ENCODE results near the gene NSG1. TPM values are rescaled to one million over a fixed set of nuclear protein-coding genes. Genes with fewer than 3 reads are reported as not detected.
A peak's percentile ranks its signal among the peaks of the same experiment; 100 is the strongest.

The NSG1 gene
- polyA plus RNA-seq, 2 of the 4 experiments (the other 2 are of a cell fraction): 0.26 to 0.34 TPM

- no peak for TF ChIP-seq BCL3 (IDR thresholded peaks at IDR 0.05)
These were observed 3.8 kb downstream of the NSG1 start (continued) for GRCh38 chr4:4390515-4391240.

GRCh38 chr4:4391866-4392265 is 5.0 kb downstream of the NSG1 start:
- WGBS (ENCODE audit: missing lambda C conversion rate): 44% methylated on average over 3 of the region's 4 CpGs
- Histone ChIP-seq H3K4me2 (no peak overlapping the region), H3K9me3 (no peaks in the 10 kb centered on the region), H3K4me1 (peaks cover 17% of the 10 kb centered on the region), H3K27ac (no peak overlapping the region), H3K4me3 (no peak overlapping the region)
- POLR2A ChIA-PET: no interaction called here
- no peak for TF ChIP-seq RCOR1 (IDR thresholded peaks at IDR 0.05; ENCODE audit: low read depth, low read length)
- TF ChIP-seq SREBF2 (IDR thresholded peaks at IDR 0.05): no peak
- TF ChIP-seq CBX2 (IDR thresholded peaks at IDR 0.05; ENCODE audit: borderline replicate concordance, low read depth): no peak
- no peak for TF ChIP-seq MYC (IDR thresholded peaks at IDR 0.05; ENCODE audit: borderline replicate concordance, low read length)
- no peak for TF ChIP-seq GATA3 (IDR thresholded peaks at IDR 0.05; ENCODE audit: borderline replicate concordance)
- no peak for TF ChIP-seq USF2 (IDR thresholded peaks at IDR 0.05)
- no peak for TF ChIP-seq NFE2L2 (conservative IDR thresholded peaks at IDR 0.05; ENCODE audit: low read length)
- no peak for TF ChIP-seq CHD4 (IDR thresholded peaks at IDR 0.05; ENCODE audit: borderline replicate concordance)
- TF ChIP-seq, protein P1, sequence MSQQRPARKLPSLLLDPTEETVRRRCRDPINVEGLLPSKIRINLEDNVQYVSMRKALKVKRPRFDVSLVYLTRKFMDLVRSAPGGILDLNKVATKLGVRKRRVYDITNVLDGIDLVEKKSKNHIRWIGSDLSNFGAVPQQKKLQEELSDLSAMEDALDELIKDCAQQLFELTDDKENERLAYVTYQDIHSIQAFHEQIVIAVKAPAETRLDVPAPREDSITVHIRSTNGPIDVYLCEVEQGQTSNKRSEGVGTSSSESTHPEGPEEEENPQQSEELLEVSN (IDR thresholded peaks at IDR 0.05; ENCODE audit: borderline replicate concordance, low read depth): no peak
- TF ChIP-seq, protein P2, sequence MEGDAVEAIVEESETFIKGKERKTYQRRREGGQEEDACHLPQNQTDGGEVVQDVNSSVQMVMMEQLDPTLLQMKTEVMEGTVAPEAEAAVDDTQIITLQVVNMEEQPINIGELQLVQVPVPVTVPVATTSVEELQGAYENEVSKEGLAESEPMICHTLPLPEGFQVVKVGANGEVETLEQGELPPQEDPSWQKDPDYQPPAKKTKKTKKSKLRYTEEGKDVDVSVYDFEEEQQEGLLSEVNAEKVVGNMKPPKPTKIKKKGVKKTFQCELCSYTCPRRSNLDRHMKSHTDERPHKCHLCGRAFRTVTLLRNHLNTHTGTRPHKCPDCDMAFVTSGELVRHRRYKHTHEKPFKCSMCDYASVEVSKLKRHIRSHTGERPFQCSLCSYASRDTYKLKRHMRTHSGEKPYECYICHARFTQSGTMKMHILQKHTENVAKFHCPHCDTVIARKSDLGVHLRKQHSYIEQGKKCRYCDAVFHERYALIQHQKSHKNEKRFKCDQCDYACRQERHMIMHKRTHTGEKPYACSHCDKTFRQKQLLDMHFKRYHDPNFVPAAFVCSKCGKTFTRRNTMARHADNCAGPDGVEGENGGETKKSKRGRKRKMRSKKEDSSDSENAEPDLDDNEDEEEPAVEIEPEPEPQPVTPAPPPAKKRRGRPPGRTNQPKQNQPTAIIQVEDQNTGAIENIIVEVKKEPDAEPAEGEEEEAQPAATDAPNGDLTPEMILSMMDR (IDR thresholded peaks at IDR 0.05): no peak
- TF ChIP-seq ESRRA (IDR thresholded peaks at IDR 0.05; ENCODE audit: borderline replicate concordance, low read length): no peak
- no peak for TF ChIP-seq POLR2A (IDR thresholded peaks at IDR 0.05; ENCODE audit: low read length)
- TF ChIP-seq ZSCAN20 (CRISPR knock-in tag; IDR thresholded peaks at IDR 0.05): no peak
- no peak for TF ChIP-seq HOXA7 (CRISPR knock-in tag; IDR thresholded peaks at IDR 0.05)
- no peak for TF ChIP-seq FOSL2 (IDR thresholded peaks at IDR 0.05)
- no peak for TF ChIP-seq FOSL2 (CRISPR knock-in tag; IDR thresholded peaks at IDR 0.05)
- no peak for TF ChIP-seq KDM5A (IDR thresholded peaks at IDR 0.05)
- no peak for TF ChIP-seq MAFK (IDR thresholded peaks at IDR 0.05; ENCODE audit: partially characterized antibody)
- CTCF ChIA-PET: no interaction called here
- FAIRE-seq (no peak), ATAC-seq (no peak), DNase-seq (ENCODE audit: low read depth in 1 of 2, low spot score in 1 of 2) (no peak)

- no peak overlapping the region for H3K27ac ChIP-seq
- no peaks in the 10 kb centered on the region for H3K9me3 ChIP-seq
- peaks cover 12% of the 10 kb centered on the region for H3K4me1 ChIP-seq
- DNase-seq (ENCODE audit: low read depth in 1 of 2, low spot score in 1 of 2): no peak
- ATAC-seq: no peak
- TF ChIP-seq KDM5A (IDR thresholded peaks at IDR 0.05) (no peak), MAFK (IDR thresholded peaks at IDR 0.05; ENCODE audit: partially characterized antibody) (peak; percentile 1)
- TF ChIP-seq, protein P3, sequence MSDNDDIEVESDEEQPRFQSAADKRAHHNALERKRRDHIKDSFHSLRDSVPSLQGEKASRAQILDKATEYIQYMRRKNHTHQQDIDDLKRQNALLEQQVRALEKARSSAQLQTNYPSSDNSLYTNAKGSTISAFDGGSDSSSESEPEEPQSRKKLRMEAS (IDR thresholded peaks at IDR 0.05): no peak
- 56% methylated on average over 11 of the region's 13 CpGs for WGBS (ENCODE audit: missing lambda C conversion rate)
- FAIRE-seq: no peak
- H3K4me2 ChIP-seq: no peak overlapping the region
- ChIA-PET POLR2A (no interaction called here), CTCF (no interaction called here)
- H3K4me3 ChIP-seq: no peak overlapping the region
These were observed 5.7 kb downstream of the NSG1 start for GRCh38 chr4:4392501-4393183.
